HepG2 (cell line): ENCODE data around the gene PODXL. TPM values are rescaled to one million over a fixed set of nuclear protein-coding genes. Genes with fewer than 3 reads are reported as not detected.

Experiments used
- ATAC-seq: fragments of 200-7000 bp; cut with Tn5 transposase; 3 replicates; pipeline ENCODE4 v1.9.1; 2020; ENCODE audit warnings: mild to moderate bottlenecking, moderate library complexity
- BruUV-seq: library from RNA; stranded (reverse); fragments of 400-500 nt; replicated peaks from 2 replicates; lab custom pipeline; 2021; lab: Mats Ljungman, UMichigan
- CTCF ChIA-PET: fragments of 300-600 bp; formaldehyde crosslinking; extraction: SDS; loops from one replicate; lab custom pipeline; 2021; ENCODE audit warnings: low total read pairs, inconsistent platforms, low intra/inter-chr PET ratio; lab: Yijun Ruan, JAX
- POLR2A ChIA-PET: fragments of 350-600 bp; sonication (Branson Sonifier 250); formaldehyde crosslinking; loops from one replicate; lab custom pipeline; 2020; ENCODE audit warnings: antibody characterized with exemption, inconsistent platforms; lab: Yijun Ruan, JAX
- DNase-seq: peaks from one replicate; pipeline ENCODE4 v3.0.0-alpha.2; 2015; ENCODE audit warnings: low spot score
- FAIRE-seq: peaks from 3 replicates; lab custom pipeline; 2011; peaks lifted over from hg19 to GRCh38; lab: Jason Lieb, UNC
- H2AFZ ChIP-seq: one replicate; pipeline ENCODE4 v1.6.1; 2011; ENCODE audit warnings: low read length, inconsistent platforms
- H3K27ac ChIP-seq: fragments of 300-600 bp; 3 replicates; pipeline ENCODE4 v1.8.0; 2011; ENCODE audit warnings: mixed run types, mild to moderate bottlenecking, mixed read lengths, low read length, inconsistent platforms; ENCODE audit not compliant: insufficient read depth; ENCODE audit errors: extremely low read length
- H3K27me3 ChIP-seq, 2 experiments: fragments of 200-600 bp in 1 of 2; 2 replicates in 1 of 2; 3 replicates in 1 of 2; pipeline versions ENCODE4 v1.6.0 to v1.8.0; 2011; ENCODE audit warnings: low read length in 2 of 2, mild to moderate bottlenecking in 2 of 2, moderate library complexity in 2 of 2, inconsistent platforms in 1 of 2; ENCODE audit not compliant: insufficient read depth in 2 of 2, control insufficient read depth in 1 of 2
- H3K36me3 ChIP-seq, 2 experiments: fragments of 200-600 bp in 1 of 2; replicated peaks in 1 of 2; 2 replicates in 1 of 2; 3 replicates in 1 of 2; pipeline versions ENCODE4 v1.5.1 to v1.8.0; 2011; ENCODE audit warnings: low read length in 2 of 2, inconsistent platforms in 1 of 2; ENCODE audit not compliant: insufficient read depth in 2 of 2, control insufficient read depth in 1 of 2
- H3K4me1 ChIP-seq: 2 replicates; pipeline ENCODE4 v1.5.1; 2012; ENCODE audit warnings: low read length, inconsistent platforms; ENCODE audit not compliant: insufficient read depth
- H3K4me2 ChIP-seq: 2 replicates; pipeline ENCODE4 v1.6.0; 2011; ENCODE audit warnings: low read depth, low read length, inconsistent platforms
- H3K4me3 ChIP-seq, 3 experiments: fragments of 200-600 bp in 1 of 3; sonication (generic), shearing (Covaris generic) in 1 of 3; replicated peaks in 1 of 3; 2 replicates each; pipeline ENCODE4 v1.5.1; 2011 to 2016; ENCODE audit warnings: low read length in 3 of 3, inconsistent platforms in 2 of 3, low read depth in 2 of 3, mild to moderate bottlenecking in 2 of 3, control low read depth in 1 of 3, mixed read lengths in 1 of 3; ENCODE audit not compliant: insufficient read depth in 1 of 3
- H3K79me2 ChIP-seq: one replicate; pipeline ENCODE4 v1.6.1; 2011; ENCODE audit warnings: low read length, inconsistent platforms; ENCODE audit not compliant: insufficient read depth
- H3K9ac ChIP-seq: 2 replicates; pipeline ENCODE4 v1.6.0; 2011; ENCODE audit warnings: mild to moderate bottlenecking, low read depth, low read length, inconsistent platforms; ENCODE audit not compliant: insufficient read depth
- H3K9me3 ChIP-seq: 2 replicates; pipeline ENCODE4 v1.5.1; 2012; ENCODE audit warnings: mild to moderate bottlenecking, low read length
- H4K20me1 ChIP-seq: 2 replicates; pipeline ENCODE4 v1.6.0; 2011; ENCODE audit warnings: inconsistent platforms, mild to moderate bottlenecking, low read length, moderate library complexity; ENCODE audit not compliant: insufficient read depth
- XBP1 ChIP-seq: sonication (generic); formaldehyde crosslinking; IDR thresholded peaks from 2 replicates; pipeline ENCODE4 v1.5.0; 2020; ENCODE audit warnings: missing genetic modification reagents
- ZBTB38 ChIP-seq: sonication (generic); formaldehyde crosslinking; IDR thresholded peaks from 2 replicates; pipeline ENCODE4 v1.5.1; 2020; ENCODE audit warnings: mild to moderate bottlenecking, missing genetic modification reagents
- ZNF615 ChIP-seq: sonication (generic); formaldehyde crosslinking; IDR thresholded peaks from 2 replicates; pipeline ENCODE4 v1.5.0; 2020; ENCODE audit warnings: mild to moderate bottlenecking, missing genetic modification reagents, borderline replicate concordance
- ZNF891 ChIP-seq: sonication (generic); formaldehyde crosslinking; IDR thresholded peaks from 2 replicates; pipeline ENCODE4 v1.5.0; 2020; ENCODE audit warnings: mild to moderate bottlenecking, missing genetic modification reagents
- WGBS: methylation state at CpG from one replicate; pipeline ENCODE4 v1.1.6; 2017; ENCODE audit warnings: low lambda C conversion rate; 5-methylcytosine and 5-hydroxymethylcytosine counted together
- in situ Hi-C: cut with HindIII; loops from 2 replicates; pipeline ENCODE4 v1.10.0; 2017; ENCODE audit warnings: low pct_unique_long_range_greater_than_20kb; ENCODE audit not compliant: extremely low pct_ligation_motif_present
- intact Hi-C: fragments of 100-400 bp; cut with micrococcal nuclease; formaldehyde crosslinking; loops from one replicate; pipeline ENCODE4 v1.10.0; 2022; ENCODE audit not compliant: unreplicated experiment
- polyA plus RNA-seq, 8 experiments: library from polyadenylated mRNA; depleted of rRNA in 3 of 8; stranded (reverse) in 7 of 8; unstranded in 1 of 8; fragments of >200 nt; fragmentation: Illumina TruSeq in 4 of 8; extraction: Trizol in 4 of 8; gene quantifications; 2 replicates each; pipeline versions ENCODE4 v1.2.1 to v1.2.3, GENCODE V29; 2011 to 2016; ENCODE audit warnings: low read depth in 4 of 8, missing spikeins in 1 of 8, mixed read lengths in 1 of 8; ENCODE audit not compliant: insufficient read depth in 1 of 8
- total RNA-seq, 5 experiments: library from RNA; depleted of rRNA; stranded (reverse); fragments of >200 nt; fragmentation: Illumina TruSeq; extraction: Trizol; gene quantifications; 2 replicates each; pipeline ENCODE4 v1.2.3, GENCODE V29; 2016; ENCODE audit warnings: low read depth in 1 of 5
- TF ChIP-seq, protein P1 (sequence below): sonication (generic); formaldehyde crosslinking; conservative IDR thresholded peaks from 2 replicates; pipeline ENCODE4 v1.8.0; 2022; ENCODE audit warnings: low read depth, missing genetic modification reagents
- TF ChIP-seq, protein P2 (sequence below): IDR thresholded peaks from 2 replicates; pipeline ENCODE4 v1.6.1; 2016; ENCODE audit warnings: low read depth, borderline replicate concordance
- TF ChIP-seq, protein P3 (sequence below): sonication (generic); formaldehyde crosslinking; IDR thresholded peaks from 2 replicates; pipeline ENCODE4 v1.4.0; 2020; ENCODE audit warnings: low read depth, missing genetic modification reagents

PODXL gene
- total and polyA plus RNA-seq, 2 of the 13 experiments (the other 11 are each of a cell fraction or from before 2014, with no cell fraction given): 0.22 to 0.54 TPM

DNA sequence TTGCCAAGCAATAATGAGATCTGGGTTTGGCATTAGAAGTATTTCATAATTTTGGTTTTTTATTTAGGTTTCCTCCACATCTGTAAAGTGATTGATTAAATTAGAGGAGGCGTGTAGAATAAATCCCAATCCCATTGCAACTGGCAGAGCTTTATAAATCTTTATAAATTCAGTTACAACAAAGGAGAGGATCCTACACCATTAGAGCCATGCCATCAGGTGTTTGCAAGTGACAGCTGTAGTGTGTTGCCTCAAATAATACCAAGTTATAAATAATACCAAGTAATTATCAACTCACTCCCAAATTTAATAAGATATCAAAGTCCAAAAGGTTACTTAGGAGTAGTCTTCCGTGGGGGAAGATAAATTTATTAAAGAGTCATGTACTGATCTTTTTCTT is 62.2 kb downstream of the PODXL start:
- Histone ChIP-seq H3K4me1 (no peaks in the 10 kb centered on the region), H3K79me2 (no peaks in the 10 kb centered on the region), H3K27me3 (no peaks in the 10 kb centered on the region), H3K9me3 (no peaks in the 10 kb centered on the region), H3K9ac (no peak overlapping the region), H3K27ac (no peak overlapping the region), H4K20me1 (no peaks in the 10 kb centered on the region), H2AFZ (no peak overlapping the region), H3K4me2 (no peak overlapping the region), H3K36me3 (peaks cover 4 to 14% of the 10 kb centered on the region in 2 experiments; a peak in 3 of 5 replicates), H3K4me3 (no peak overlapping the region)
- TF ChIP-seq ZNF891 (no peak), ZBTB38 (CRISPR knock-in tag) (no peak), ZNF615 (no peak), XBP1 (no peak)
- TF ChIP-seq, protein P1, sequence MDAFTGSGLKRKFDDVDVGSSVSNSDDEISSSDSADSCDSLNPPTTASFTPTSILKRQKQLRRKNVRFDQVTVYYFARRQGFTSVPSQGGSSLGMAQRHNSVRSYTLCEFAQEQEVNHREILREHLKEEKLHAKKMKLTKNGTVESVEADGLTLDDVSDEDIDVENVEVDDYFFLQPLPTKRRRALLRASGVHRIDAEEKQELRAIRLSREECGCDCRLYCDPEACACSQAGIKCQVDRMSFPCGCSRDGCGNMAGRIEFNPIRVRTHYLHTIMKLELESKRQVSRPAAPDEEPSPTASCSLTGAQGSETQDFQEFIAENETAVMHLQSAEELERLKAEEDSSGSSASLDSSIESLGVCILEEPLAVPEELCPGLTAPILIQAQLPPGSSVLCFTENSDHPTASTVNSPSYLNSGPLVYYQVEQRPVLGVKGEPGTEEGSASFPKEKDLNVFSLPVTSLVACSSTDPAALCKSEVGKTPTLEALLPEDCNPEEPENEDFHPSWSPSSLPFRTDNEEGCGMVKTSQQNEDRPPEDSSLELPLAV: no peak
- TF ChIP-seq, protein P2, sequence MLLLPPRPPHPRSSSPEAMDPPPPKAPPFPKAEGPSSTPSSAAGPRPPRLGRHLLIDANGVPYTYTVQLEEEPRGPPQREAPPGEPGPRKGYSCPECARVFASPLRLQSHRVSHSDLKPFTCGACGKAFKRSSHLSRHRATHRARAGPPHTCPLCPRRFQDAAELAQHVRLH (CRISPR knock-in tag): no peak
- TF ChIP-seq, protein P3, sequence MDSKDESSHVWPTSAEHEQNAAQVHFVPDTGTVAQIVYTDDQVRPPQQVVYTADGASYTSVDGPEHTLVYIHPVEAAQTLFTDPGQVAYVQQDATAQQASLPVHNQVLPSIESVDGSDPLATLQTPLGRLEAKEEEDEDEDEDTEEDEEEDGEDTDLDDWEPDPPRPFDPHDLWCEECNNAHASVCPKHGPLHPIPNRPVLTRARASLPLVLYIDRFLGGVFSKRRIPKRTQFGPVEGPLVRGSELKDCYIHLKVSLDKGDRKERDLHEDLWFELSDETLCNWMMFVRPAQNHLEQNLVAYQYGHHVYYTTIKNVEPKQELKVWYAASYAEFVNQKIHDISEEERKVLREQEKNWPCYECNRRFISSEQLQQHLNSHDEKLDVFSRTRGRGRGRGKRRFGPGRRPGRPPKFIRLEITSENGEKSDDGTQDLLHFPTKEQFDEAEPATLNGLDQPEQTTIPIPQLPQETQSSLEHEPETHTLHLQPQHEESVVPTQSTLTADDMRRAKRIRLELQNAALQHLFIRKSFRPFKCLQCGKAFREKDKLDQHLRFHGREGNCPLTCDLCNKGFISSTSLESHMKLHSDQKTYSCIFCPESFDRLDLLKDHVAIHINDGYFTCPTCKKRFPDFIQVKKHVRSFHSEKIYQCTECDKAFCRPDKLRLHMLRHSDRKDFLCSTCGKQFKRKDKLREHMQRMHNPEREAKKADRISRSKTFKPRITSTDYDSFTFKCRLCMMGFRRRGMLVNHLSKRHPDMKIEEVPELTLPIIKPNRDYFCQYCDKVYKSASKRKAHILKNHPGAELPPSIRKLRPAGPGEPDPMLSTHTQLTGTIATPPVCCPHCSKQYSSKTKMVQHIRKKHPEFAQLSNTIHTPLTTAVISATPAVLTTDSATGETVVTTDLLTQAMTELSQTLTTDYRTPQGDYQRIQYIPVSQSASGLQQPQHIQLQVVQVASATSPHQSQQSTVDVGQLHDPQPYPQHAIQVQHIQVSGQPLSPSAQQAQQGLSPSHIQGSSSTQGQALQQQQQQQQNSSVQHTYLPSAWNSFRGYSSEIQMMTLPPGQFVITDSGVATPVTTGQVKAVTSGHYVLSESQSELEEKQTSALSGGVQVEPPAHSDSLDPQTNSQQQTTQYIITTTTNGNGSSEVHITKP: no peak
- no TSS peak for BruUV-seq
- DNase-seq (no peak), ATAC-seq (no peak), FAIRE-seq (no peak)
- in situ Hi-C loops (no loop called here), intact Hi-C loops (no loop called here)
- ChIA-PET CTCF (no interaction called here), POLR2A (no interaction called here)
- WGBS: 98% methylated on average over 2 of the region's 2 CpGs
